MCF 10A (cell line): ENCODE measurements around the gene SP8. TPM values are rescaled to one million over a fixed set of nuclear protein-coding genes. Genes with fewer than 3 reads are reported as not detected.

Experiments used
- BruUV-seq: library from RNA; stranded (reverse); fragments of 400-500 nt; replicated peaks from 2 replicates; lab custom pipeline; 2021; lab: Mats Ljungman, UMichigan
- CTCF ChIA-PET: fragments of 300-600 bp; sonication (Branson Sonifier 250); formaldehyde crosslinking; extraction: SDS; loops from one replicate; lab custom pipeline; 2021; ENCODE audit warnings: antibody characterized with exemption, inconsistent platforms; lab: Yijun Ruan, JAX
- POLR2A ChIA-PET: fragments of 300-600, 350-650 bp; sonication (Branson Sonifier 250); formaldehyde crosslinking; extraction: SDS; loops from one replicate; lab custom pipeline; 2020; ENCODE audit warnings: antibody characterized with exemption, inconsistent platforms; lab: Yijun Ruan, JAX
- DNase-seq: peaks from one replicate; pipeline ENCODE4 v3.0.0-alpha.2; 2018; ENCODE audit not compliant: unreplicated experiment
- H3K27ac Mint-ChIP-seq: one replicate; pipeline ENCODE4 v1.8.0; 2022; ENCODE audit warnings: mild to moderate bottlenecking, low read depth, mixed read lengths; ENCODE audit not compliant: unreplicated experiment
- H3K27me3 Mint-ChIP-seq: one replicate; pipeline ENCODE4 v1.8.0; 2022; ENCODE audit warnings: mixed read lengths; ENCODE audit not compliant: insufficient read depth, unreplicated experiment
- H3K36me3 Mint-ChIP-seq: one replicate; pipeline ENCODE4 v1.8.0; 2022; ENCODE audit warnings: mild to moderate bottlenecking, moderate library complexity, mixed read lengths; ENCODE audit not compliant: insufficient read depth, unreplicated experiment
- H3K4me1 Mint-ChIP-seq: one replicate; pipeline ENCODE4 v1.8.0; 2022; ENCODE audit warnings: mixed read lengths; ENCODE audit not compliant: insufficient read depth, unreplicated experiment
- H3K4me3 Mint-ChIP-seq: one replicate; pipeline ENCODE4 v1.8.0; 2022; ENCODE audit warnings: mild to moderate bottlenecking, moderate library complexity, mixed read lengths; ENCODE audit not compliant: unreplicated experiment
- H3K9me3 Mint-ChIP-seq: one replicate; pipeline ENCODE4 v1.8.0; 2022; ENCODE audit warnings: mixed read lengths; ENCODE audit not compliant: unreplicated experiment
- intact Hi-C: fragments of 100-400 bp; cut with micrococcal nuclease; formaldehyde crosslinking; loops from 2 replicates; pipeline ENCODE4 v1.14.1; 2022
- total RNA-seq: library from RNA; stranded (reverse); gene quantifications from 2 replicates; pipeline ENCODE4 v1.2.3, GENCODE V29; 2022
- TF ChIP-seq, protein P1 (sequence below): fragments of 200-600 bp; IDR thresholded peaks from one replicate; pipeline ENCODE4 v1.8.0; 2022; ENCODE audit warnings: antibody characterized with exemption, mild to moderate bottlenecking; ENCODE audit not compliant: unreplicated experiment

SP8 gene
- total RNA-seq, 1 experiment from 2014 or later, result 0.16 TPM

DNA sequence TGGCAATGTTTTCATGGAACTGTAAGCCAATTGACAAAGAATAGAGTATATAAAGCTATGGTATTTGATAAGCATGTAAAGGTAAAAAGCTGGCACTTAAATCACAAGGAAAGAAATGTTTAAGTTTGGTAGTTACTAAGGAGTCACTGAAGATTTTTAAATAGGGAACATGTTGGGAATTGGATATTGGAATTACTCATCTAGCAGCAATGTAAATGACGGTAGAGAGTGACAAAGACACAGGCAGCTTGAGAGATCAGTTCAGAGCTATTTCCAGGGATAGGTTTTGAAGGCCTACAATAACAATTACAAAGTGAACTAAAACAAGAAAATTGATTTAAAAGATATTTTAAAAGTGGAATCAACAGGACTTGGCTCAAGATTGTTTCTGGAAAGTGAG, 36.8 kb downstream of the SP8 start:
- ChIA-PET POLR2A (no interaction called here), CTCF (interaction anchor here (0.6 kb wide), 2 partner anchors 443 to 792 kb away, joined by 3 read pairs; no protein-coding TSS in a partner anchor)
- Mint-ChIP-seq H3K27ac (no peak overlapping the region), H3K36me3 (no peaks in the 10 kb centered on the region), H3K9me3 (no peaks in the 10 kb centered on the region), H3K27me3 (no peaks in the 10 kb centered on the region), H3K4me3 (no peak overlapping the region), H3K4me1 (no peaks in the 10 kb centered on the region)
- DNase-seq, result no peak
- BruUV-seq, result no TSS peak
- intact Hi-C loops, result no loop called here
- TF ChIP-seq, protein P1, sequence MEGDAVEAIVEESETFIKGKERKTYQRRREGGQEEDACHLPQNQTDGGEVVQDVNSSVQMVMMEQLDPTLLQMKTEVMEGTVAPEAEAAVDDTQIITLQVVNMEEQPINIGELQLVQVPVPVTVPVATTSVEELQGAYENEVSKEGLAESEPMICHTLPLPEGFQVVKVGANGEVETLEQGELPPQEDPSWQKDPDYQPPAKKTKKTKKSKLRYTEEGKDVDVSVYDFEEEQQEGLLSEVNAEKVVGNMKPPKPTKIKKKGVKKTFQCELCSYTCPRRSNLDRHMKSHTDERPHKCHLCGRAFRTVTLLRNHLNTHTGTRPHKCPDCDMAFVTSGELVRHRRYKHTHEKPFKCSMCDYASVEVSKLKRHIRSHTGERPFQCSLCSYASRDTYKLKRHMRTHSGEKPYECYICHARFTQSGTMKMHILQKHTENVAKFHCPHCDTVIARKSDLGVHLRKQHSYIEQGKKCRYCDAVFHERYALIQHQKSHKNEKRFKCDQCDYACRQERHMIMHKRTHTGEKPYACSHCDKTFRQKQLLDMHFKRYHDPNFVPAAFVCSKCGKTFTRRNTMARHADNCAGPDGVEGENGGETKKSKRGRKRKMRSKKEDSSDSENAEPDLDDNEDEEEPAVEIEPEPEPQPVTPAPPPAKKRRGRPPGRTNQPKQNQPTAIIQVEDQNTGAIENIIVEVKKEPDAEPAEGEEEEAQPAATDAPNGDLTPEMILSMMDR, result no peak

DNA sequence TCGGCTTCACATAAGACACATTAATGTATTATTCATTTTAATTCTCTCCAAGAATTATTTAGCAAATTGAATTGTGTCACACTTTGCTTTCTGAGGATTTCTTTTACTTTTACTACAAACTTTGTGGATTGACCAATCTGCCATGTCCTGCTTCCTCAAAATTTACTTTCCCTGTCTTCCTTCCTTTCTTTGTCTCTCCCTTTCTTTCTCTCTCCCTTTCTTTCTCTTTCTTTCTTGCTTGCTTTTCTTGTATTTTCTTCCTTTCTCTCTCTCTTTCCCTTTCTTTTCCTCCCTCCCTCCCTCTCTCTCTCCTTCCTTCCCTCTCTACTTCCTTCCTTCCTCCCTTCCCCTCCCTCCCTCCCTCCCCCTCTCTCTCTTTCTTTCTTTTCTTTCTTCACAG, 37.8 kb downstream of the SP8 start:
- Mint-ChIP-seq H3K27me3 (no peaks in the 10 kb centered on the region), H3K4me3 (no peak overlapping the region), H3K27ac (no peak overlapping the region), H3K36me3 (no peaks in the 10 kb centered on the region), H3K9me3 (no peaks in the 10 kb centered on the region), H3K4me1 (no peaks in the 10 kb centered on the region)
- POLR2A ChIA-PET, result no interaction called here
- CTCF ChIA-PET, result no interaction called here
- BruUV-seq, result no TSS peak
- TF ChIP-seq, protein P1, result no peak
- DNase-seq, result no peak
- intact Hi-C loops, result no loop called here

DNA sequence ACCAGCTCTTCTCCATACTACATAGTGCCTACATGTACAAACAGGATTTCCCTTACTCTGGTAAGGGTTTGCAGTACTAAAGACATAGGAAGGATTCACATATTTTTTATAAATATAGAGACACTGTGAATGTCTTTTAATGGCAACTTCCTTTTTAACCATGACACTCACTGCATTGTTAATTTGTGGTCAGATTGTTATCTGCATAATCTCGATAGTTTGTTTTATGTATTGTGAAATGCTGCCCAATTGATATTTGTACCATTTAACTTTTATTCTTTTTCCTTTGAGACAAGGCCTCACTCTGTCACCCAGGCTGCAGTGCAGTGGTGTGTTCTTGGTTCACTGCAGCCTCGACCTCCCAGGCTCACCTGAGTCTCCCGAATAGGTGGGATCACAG, 39.7 kb downstream of the SP8 start:
- ChIA-PET POLR2A (interaction anchor here (0.6 to 0.7 kb wide), 2 partner anchors 563 to 1053 kb away, joined by 3 read pairs; no protein-coding TSS in a partner anchor), CTCF (interaction anchor here (0.7 kb wide), 1 partner anchor 662 kb away, joined by 3 read pairs; no protein-coding TSS in a partner anchor)
- intact Hi-C loops, result no loop called here
- Mint-ChIP-seq H3K27ac (no peak overlapping the region), H3K9me3 (no peaks in the 10 kb centered on the region), H3K4me3 (no peak overlapping the region), H3K36me3 (no peaks in the 10 kb centered on the region), H3K4me1 (no peaks in the 10 kb centered on the region), H3K27me3 (no peaks in the 10 kb centered on the region)
- BruUV-seq, result no TSS peak
- DNase-seq, result no peak
- TF ChIP-seq, protein P1, result no peak

DNA sequence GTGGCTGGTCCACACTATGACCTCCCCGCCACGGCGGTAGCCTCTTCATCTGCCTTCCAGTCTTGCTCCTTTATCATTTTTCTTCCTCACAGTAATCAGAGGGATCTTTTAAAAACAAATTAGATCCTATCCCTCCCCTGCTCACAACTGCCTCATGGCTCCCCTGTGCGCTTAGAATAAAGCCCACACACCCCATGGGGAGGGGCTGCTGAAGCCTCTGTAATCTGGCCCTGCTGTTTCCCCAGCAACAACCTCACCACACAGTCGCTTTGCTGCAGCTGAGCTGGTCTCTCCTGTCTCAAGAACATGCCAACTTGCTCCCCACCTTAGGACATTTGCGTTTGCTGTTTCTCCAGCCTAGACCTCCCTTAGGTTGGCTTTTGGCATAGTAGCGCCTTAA, 41.0 kb downstream of the SP8 start:
- Mint-ChIP-seq H3K27ac (no peak overlapping the region), H3K4me3 (no peak overlapping the region), H3K9me3 (no peaks in the 10 kb centered on the region), H3K27me3 (no peaks in the 10 kb centered on the region), H3K4me1 (no peaks in the 10 kb centered on the region), H3K36me3 (no peaks in the 10 kb centered on the region)
- intact Hi-C loops, result no loop called here
- TF ChIP-seq, protein P1, result no peak
- DNase-seq, result no peak
- ChIA-PET POLR2A (no interaction called here), CTCF (interaction anchor here (1.3 kb wide), 1 partner anchor 94 kb away, joined by 3 read pairs; no protein-coding TSS in a partner anchor)
- no TSS peak for BruUV-seq
